Stomach (tissue), 4 donors: ENCODE data around the gene GGT7.

ENCODE experiments used
- POLR2A ChIP-seq, 4 donors: fragments of 450-650 bp; IDR thresholded peaks; one replicate each; pipeline ENCODE4 v1.6.1; 2016; ENCODE audit warnings: antibody characterized with exemption in 4 of 4, control low read depth in 2 of 4, mild to moderate bottlenecking in 1 of 4, moderate library complexity in 1 of 4
- POLR2AphosphoS5 ChIP-seq, 3 donors: sonication (generic); formaldehyde crosslinking; IDR thresholded peaks; one replicate each; pipeline ENCODE4 v1.6.1; 2016; ENCODE audit warnings: antibody characterized with exemption in 3 of 3
- TF ChIP-seq, protein P1 (sequence below), 7 experiments: fragments of 450-650 bp in 4 of 7; fragments of 200-600 bp in 3 of 7; sonication (generic) in 3 of 7; IDR thresholded peaks; one replicate each; pipeline ENCODE4 v1.5.1; 2016 to 2019; ENCODE audit warnings: antibody characterized with exemption in 7 of 7, control low read depth in 2 of 7, mild to moderate bottlenecking in 1 of 7

DNA sequence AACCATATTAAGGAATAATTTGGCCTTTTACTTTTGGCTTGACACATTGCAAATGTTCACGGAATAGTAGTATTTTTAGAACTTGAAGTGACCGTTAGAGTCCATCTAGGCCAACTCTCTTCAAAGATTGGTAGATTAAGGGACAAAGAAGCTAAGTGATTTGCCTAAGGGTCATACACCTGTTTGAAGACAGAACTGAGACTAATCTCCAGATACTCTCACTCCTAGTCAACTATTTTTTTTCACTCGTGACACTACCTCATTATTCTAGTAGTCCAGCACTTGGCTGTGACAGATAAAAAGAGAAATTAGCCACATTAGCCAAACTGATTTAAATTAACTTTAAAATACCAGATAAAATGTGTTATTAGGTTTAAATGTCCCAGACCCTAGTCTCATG, 14.4 kb upstream of the GGT7 start:
- TF ChIP-seq, protein P1, sequence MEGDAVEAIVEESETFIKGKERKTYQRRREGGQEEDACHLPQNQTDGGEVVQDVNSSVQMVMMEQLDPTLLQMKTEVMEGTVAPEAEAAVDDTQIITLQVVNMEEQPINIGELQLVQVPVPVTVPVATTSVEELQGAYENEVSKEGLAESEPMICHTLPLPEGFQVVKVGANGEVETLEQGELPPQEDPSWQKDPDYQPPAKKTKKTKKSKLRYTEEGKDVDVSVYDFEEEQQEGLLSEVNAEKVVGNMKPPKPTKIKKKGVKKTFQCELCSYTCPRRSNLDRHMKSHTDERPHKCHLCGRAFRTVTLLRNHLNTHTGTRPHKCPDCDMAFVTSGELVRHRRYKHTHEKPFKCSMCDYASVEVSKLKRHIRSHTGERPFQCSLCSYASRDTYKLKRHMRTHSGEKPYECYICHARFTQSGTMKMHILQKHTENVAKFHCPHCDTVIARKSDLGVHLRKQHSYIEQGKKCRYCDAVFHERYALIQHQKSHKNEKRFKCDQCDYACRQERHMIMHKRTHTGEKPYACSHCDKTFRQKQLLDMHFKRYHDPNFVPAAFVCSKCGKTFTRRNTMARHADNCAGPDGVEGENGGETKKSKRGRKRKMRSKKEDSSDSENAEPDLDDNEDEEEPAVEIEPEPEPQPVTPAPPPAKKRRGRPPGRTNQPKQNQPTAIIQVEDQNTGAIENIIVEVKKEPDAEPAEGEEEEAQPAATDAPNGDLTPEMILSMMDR (IDR thresholded peaks at IDR 0.05): no peak
- TF ChIP-seq POLR2A (IDR thresholded peaks at IDR 0.05) (no peak), POLR2AphosphoS5 (IDR thresholded peaks at IDR 0.05) (no peak)
